GM12878 (cell line): Measurements from ENCODE around the gene TBKBP1. TPM values are rescaled to one million over a fixed set of nuclear protein-coding genes. Genes with fewer than 3 reads are reported as not detected.

Experiments used
- ATAC-seq: fragments of 200-7000 bp; cut with Tn5 transposase; 3 replicates; pipeline ENCODE4 v1.9.1; 2020; ENCODE audit warnings: mild to moderate bottlenecking, moderate library complexity
- BruUV-seq: library from RNA; stranded (reverse); fragments of 400-500 nt; replicated peaks from 2 replicates; lab custom pipeline; 2021; lab: Mats Ljungman, UMichigan
- CTCF ChIA-PET: fragments of 300-600 bp; sonication (Branson Sonifier 250); formaldehyde crosslinking; extraction: SDS; loops from one replicate; lab custom pipeline; 2021; ENCODE audit warnings: inconsistent platforms; lab: Yijun Ruan, JAX
- POLR2A ChIA-PET: fragments of 350-600 bp; formaldehyde crosslinking; extraction: SDS; loops from one replicate; lab custom pipeline; 2021; ENCODE audit warnings: inconsistent platforms; lab: Charles Lee
- RAD21 ChIA-PET: fragments of 300-600 bp; sonication (Branson Sonifier 250); formaldehyde crosslinking; loops from one replicate; lab custom pipeline; 2023; ENCODE audit warnings: antibody characterized with exemption; ENCODE audit not compliant: unreplicated experiment; lab: Charles Lee
- SMC1A ChIA-PET: fragments of 300-600 bp; sonication (Branson Sonifier 250); formaldehyde crosslinking; loops from one replicate; lab custom pipeline; 2023; ENCODE audit not compliant: unreplicated experiment, uncharacterized antibody; lab: Charles Lee
- DNase-seq: peaks from one replicate; pipeline ENCODE4 v3.0.0-alpha.2; 2011; ENCODE audit warnings: low read depth, low spot score
- FAIRE-seq: peaks from 3 replicates; lab custom pipeline; 2011; peaks lifted over from hg19 to GRCh38; lab: Jason Lieb, UNC
- H2AFZ ChIP-seq: 2 replicates; pipeline ENCODE4 v1.6.0; 2011; ENCODE audit warnings: low read depth, low read length, control low read depth; ENCODE audit not compliant: control insufficient read depth
- H3K27ac ChIP-seq: 2 replicates; pipeline ENCODE4 v1.5.1; 2011; ENCODE audit warnings: control low read depth; ENCODE audit not compliant: control insufficient read depth, insufficient read depth
- H3K27me3 ChIP-seq, 2 experiments: replicated peaks in 1 of 2; 2 replicates each; pipeline versions ENCODE4 v1.6.0 to v1.6.1; 2011; ENCODE audit warnings: low read length in 1 of 2; ENCODE audit not compliant: control insufficient read depth in 2 of 2, insufficient read depth in 2 of 2
- H3K36me3 ChIP-seq, 2 experiments: 2 replicates each; pipeline ENCODE4 v1.5.1; 2011; ENCODE audit warnings: low read length in 1 of 2; ENCODE audit not compliant: control insufficient read depth in 2 of 2, insufficient read depth in 2 of 2
- H3K4me1 ChIP-seq: 2 replicates; pipeline ENCODE4 v1.6.1; 2011; ENCODE audit warnings: mild to moderate bottlenecking, low read length, moderate library complexity, mixed read lengths; ENCODE audit not compliant: control insufficient read depth, insufficient read depth
- H3K4me2 ChIP-seq: 2 replicates; pipeline ENCODE4 v1.6.0; 2011; ENCODE audit warnings: control low read depth; ENCODE audit not compliant: control insufficient read depth, insufficient read depth
- H3K4me3 ChIP-seq: fragments of 200-600 bp; sonication (generic); 2 replicates; pipeline ENCODE4 v1.5.1; 2016
- H3K79me2 ChIP-seq: 2 replicates; pipeline ENCODE4 v1.6.0; 2011; ENCODE audit warnings: low read length; ENCODE audit not compliant: control insufficient read depth, insufficient read depth
- H3K9ac ChIP-seq: 2 replicates; pipeline ENCODE4 v1.8.0; 2011; ENCODE audit warnings: low read length, control low read depth, mixed read lengths; ENCODE audit not compliant: control insufficient read depth, insufficient read depth
- H3K9me3 ChIP-seq: replicated peaks from 3 replicates; pipeline ENCODE4 v1.5.1; 2011; ENCODE audit warnings: mild to moderate bottlenecking, low read length; ENCODE audit not compliant: control insufficient read depth, insufficient read depth
- H4K20me1 ChIP-seq: 2 replicates; pipeline ENCODE4 v1.6.0; 2011; ENCODE audit not compliant: control insufficient read depth, insufficient read depth
- CHD1 ChIP-seq: IDR thresholded peaks from 2 replicates; pipeline ENCODE4 v1.6.1; 2012; ENCODE audit warnings: low read depth, low read length, improper control_type of control experiment
- CHD4 ChIP-seq: fragments of 200-600 bp; sonication (generic); IDR thresholded peaks from 2 replicates; pipeline ENCODE4 v1.6.1; 2016; ENCODE audit warnings: mild to moderate bottlenecking
- DPF2 ChIP-seq: fragments of 450-650 bp; IDR thresholded peaks from 2 replicates; pipeline ENCODE4 v1.6.1; 2017; ENCODE audit warnings: mild to moderate bottlenecking
- E4F1 ChIP-seq: fragments of 450-650 bp; IDR thresholded peaks from 2 replicates; pipeline ENCODE4 v1.6.1; 2018; ENCODE audit warnings: borderline replicate concordance, mild to moderate bottlenecking; ENCODE audit not compliant: partially characterized antibody
- HCFC1 ChIP-seq: fragments of 150-350 bp; IDR thresholded peaks from 2 replicates; pipeline ENCODE4 v1.6.1; 2014; ENCODE audit warnings: low read length
- HDAC6 ChIP-seq: fragments of 200-600 bp; sonication (generic); IDR thresholded peaks from one replicate; pipeline ENCODE4 v1.8.0; 2017; ENCODE audit warnings: antibody characterized with exemption; ENCODE audit not compliant: unreplicated experiment
- IRF3 ChIP-seq: fragments of 450-650 bp; IDR thresholded peaks from 2 replicates; pipeline ENCODE4 v1.6.1; 2014; ENCODE audit warnings: mild to moderate bottlenecking
- JUNB ChIP-seq: IDR thresholded peaks from 2 replicates; pipeline ENCODE4 v1.6.1; 2016; ENCODE audit warnings: antibody characterized with exemption, mild to moderate bottlenecking
- PAX5 ChIP-seq: IDR thresholded peaks from 2 replicates; pipeline ENCODE4 v1.6.1; 2011; ENCODE audit warnings: low read depth, low read length, borderline replicate concordance
- PAX8 ChIP-seq: fragments of 450-650 bp; IDR thresholded peaks from 2 replicates; pipeline ENCODE4 v1.6.1; 2017; ENCODE audit warnings: mild to moderate bottlenecking, moderate library complexity
- RCOR1 ChIP-seq: conservative IDR thresholded peaks from 2 replicates; pipeline ENCODE4 v1.6.1; 2012; ENCODE audit warnings: low read depth, low read length, improper control_type of control experiment
- SIX5 ChIP-seq: IDR thresholded peaks from 2 replicates; pipeline ENCODE4 v1.6.1; 2011; ENCODE audit warnings: mild to moderate bottlenecking, low read depth, low read length, moderate library complexity; ENCODE audit not compliant: severe bottlenecking
- ZBTB33 ChIP-seq: fragments of 450-650 bp; IDR thresholded peaks from 2 replicates; pipeline ENCODE4 v1.6.1; 2017; ENCODE audit warnings: mild to moderate bottlenecking
- ZNF24 ChIP-seq: fragments of 450-650 bp; IDR thresholded peaks from 2 replicates; pipeline ENCODE4 v1.6.1; 2017; ENCODE audit warnings: antibody characterized with exemption, mild to moderate bottlenecking
- WGBS: methylation state at CpG from one replicate; pipeline ENCODE4 v1.1.6; 2016; ENCODE audit warnings: low lambda C conversion rate; ENCODE audit not compliant: insufficient replicate concordance, insufficient coverage; ENCODE audit errors: missing lambda C conversion rate; 5-methylcytosine and 5-hydroxymethylcytosine counted together
- in situ Hi-C: fragments of 300-500 bp; cut with MboI; formaldehyde crosslinking; loops from 9 replicates; pipeline ENCODE4 v1.14.3; 2018; ENCODE audit warnings: mixed read lengths
- intact Hi-C: fragments of 100-400 bp; cut with micrococcal nuclease; formaldehyde crosslinking; loops from one replicate; pipeline ENCODE4 v1.14.2; 2022; ENCODE audit not compliant: unreplicated experiment
- polyA plus RNA-seq, 11 experiments: library from polyadenylated mRNA; depleted of rRNA in 4 of 11; unstranded in 6 of 11; stranded (reverse) in 5 of 11; fragments of >200 nt; fragmentation: Nextera tagmentation in 4 of 11; fragmentation: Illumina TruSeq in 1 of 11; extraction: Ambion mirVana in 4 of 11; extraction: Trizol in 1 of 11; gene quantifications; 1 replicate in 1 of 11; 2 replicates in 10 of 11; pipeline versions ENCODE4 v1.2.1 to v1.2.3, GENCODE V29; 2011 to 2016; ENCODE audit warnings: inconsistent platforms in 2 of 11, missing spikeins in 2 of 11, low read depth in 1 of 11
- total RNA-seq, 4 experiments: library from RNA; depleted of rRNA in 3 of 4; stranded (reverse); fragments of >200 nt in 3 of 4; fragmentation: Illumina TruSeq in 1 of 4; extraction: Trizol in 1 of 4; gene quantifications; 2 replicates each; pipeline versions ENCODE4 v1.2.1 to v1.2.3, GENCODE V29; 2013 to 2021

Gene TBKBP1
- total and polyA plus RNA-seq, 10 of the 15 experiments (the other 5 are each of a cell fraction or from before 2014, with no cell fraction given) = 0.11 to 2.7 (median 0.74) TPM; not detected in 3

GRCh38 chr17:47721725-47722124, 27.8 kb downstream of the TBKBP1 start:
- Histone ChIP-seq H3K4me1 (peaks cover 55% of the 10 kb centered on the region), H4K20me1 (no peaks in the 10 kb centered on the region; the same call in 1 of the 2 replicates), H3K9ac (no peak overlapping the region), H3K9me3 (no peaks in the 10 kb centered on the region), H3K36me3 (no peaks in the 10 kb centered on the region), H2AFZ (no peak overlapping the region), H3K79me2 (no peaks in the 10 kb centered on the region), H3K4me3 (no peak overlapping the region), H3K27me3 (peaks cover 0 to 5% of the 10 kb centered on the region in 2 experiments; a peak in 3 of 4 replicates), H3K27ac (no peak overlapping the region), H3K4me2 (peak overlapping the region; percentile 49; the same call in 1 of the 2 replicates)
- SMC1A ChIA-PET = interaction anchor here (1.0 to 2.4 kb wide), 2 partner anchors 10 to 21 kb away, joined by 4 to 13 read pairs; partner anchors contain the start of gene TBX21
- no TSS peak for BruUV-seq
- FAIRE-seq (no peak), DNase-seq (no peak), ATAC-seq (no peak)
- intact Hi-C loops (no loop called here), in situ Hi-C loops (no loop called here)
- RAD21 ChIA-PET = no interaction called here
- TF ChIP-seq CHD1 = no peak
- TF ChIP-seq HDAC6 = no peak
- TF ChIP-seq JUNB = no peak
- TF ChIP-seq ZBTB33 = no peak
- no peak for TF ChIP-seq E4F1
- no peak for TF ChIP-seq ZNF24
- TF ChIP-seq IRF3 = no peak
- TF ChIP-seq CHD4 = no peak
- TF ChIP-seq SIX5 = no peak
- TF ChIP-seq RCOR1 = no peak
- TF ChIP-seq DPF2 = no peak
- no peak for TF ChIP-seq HCFC1
- TF ChIP-seq PAX5 = no peak
- TF ChIP-seq PAX8 = no peak
- CTCF ChIA-PET = interaction anchor here (1.1 kb wide), 1 partner anchor 22 kb away, joined by 7 read pairs; no protein-coding TSS in a partner anchor
- WGBS = 28% methylated on average over 7 of the region's 8 CpGs
- POLR2A ChIA-PET = no interaction called here
